Middle frontal gyrus (tissue), 1 donor: ENCODE data around the gene ANKRD27.
"Not testable (repeated sequence)": the region's sequence is repeated elsewhere in the genome, so short reads cannot be mapped to it uniquely, and the experiment has no call there.

ENCODE experiments used
- DNase-seq: peaks from one replicate; pipeline ENCODE4 v3.0.0-alpha.2; 2015; ENCODE audit warnings: low spot score; ENCODE audit errors: extremely low spot score

The ANKRD27 gene

DNA sequence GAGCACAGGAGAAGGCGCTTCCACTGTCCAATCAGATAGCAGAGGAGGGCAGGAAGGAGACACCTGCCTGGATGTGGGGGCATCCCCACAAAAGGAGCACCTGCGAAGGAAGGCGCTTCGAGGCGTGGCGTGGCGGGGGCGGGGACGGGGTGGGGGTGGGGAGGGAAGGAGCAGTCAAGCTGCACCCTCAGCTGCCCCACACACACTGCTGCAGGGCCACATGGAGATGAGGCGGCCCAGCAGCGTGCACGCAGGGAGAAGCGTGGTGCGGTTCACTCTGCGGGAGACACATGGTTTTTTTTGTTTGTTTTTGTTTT, 21.4 kb downstream of the ANKRD27 start:
- DNase-seq = no peak

DNA sequence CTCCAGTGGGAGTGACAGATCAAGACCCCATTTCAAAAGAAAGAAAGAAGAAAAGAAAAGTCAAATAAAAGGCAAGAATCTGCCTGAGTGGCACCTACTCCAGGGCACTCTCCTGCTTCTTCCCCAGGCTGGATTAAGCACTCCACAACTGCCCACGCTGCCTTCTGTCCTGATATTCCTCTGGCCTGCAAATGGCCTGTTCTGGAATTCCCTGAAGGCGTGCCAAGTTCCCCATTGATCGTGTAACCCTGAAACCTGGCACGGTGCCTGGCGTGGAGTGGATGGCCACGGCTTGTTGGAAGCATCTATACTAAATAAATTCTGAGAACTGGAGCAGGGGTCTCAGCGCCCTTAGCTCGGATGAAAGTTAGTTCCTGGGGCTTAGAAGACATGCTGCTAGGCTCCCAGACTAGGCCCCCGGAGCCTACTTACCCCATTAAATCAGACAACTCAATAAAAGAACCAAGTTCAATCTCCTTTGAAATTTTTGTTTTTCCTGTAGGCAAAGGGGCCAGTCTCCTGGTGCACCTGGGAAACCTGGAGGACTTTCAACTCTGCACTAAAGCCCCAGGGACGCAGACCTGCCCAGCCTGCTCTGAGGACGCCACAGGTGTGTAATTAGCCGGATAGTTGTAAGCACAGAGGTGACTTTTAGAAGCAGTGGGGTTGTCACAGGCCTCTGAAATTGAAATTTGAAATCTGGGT, 21.9 kb downstream of the ANKRD27 start:
- no peak for DNase-seq

DNA sequence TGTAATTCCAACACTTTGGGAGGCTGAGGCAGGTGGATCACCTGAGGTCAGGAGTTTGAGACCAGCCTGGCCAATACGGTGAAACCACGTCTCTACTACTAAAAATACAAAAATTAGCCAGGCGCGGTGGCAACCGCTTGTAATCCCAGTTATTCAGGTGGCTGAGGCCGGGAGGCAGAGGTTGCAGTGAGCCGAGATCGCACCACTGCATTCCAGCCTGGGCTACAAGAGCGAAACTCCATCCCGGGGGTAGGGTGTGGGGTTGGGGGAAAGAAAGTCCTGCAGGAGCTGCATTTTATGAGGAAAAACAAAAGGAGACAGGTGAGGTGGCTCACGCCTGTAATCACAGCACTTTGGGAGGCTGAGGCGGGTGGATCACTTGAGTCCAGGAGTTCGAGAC, 22.6 kb downstream of the ANKRD27 start:
- not testable (repeated sequence) for DNase-seq

DNA sequence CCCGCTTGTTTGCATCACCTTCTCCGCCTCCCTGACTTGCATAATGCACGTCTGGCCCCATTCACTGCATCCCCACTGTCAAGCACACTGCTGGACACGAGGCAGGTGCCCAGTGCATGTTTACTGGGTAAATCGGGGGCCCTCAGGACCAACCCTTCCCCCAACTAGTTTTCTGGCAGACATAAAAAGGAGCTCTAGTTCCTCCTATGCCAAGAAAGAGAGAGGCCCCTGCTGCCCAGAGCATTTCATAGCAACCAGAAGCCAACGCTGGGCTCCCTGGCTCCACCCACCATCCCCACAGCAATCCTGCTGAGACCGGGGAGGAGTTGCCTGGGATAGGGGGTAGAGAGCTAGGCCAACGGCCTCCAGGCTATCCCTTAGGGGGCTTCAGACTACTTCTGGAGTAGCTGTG, 23.2 kb downstream of the ANKRD27 start:
- DNase-seq = peak; percentile 12

DNA sequence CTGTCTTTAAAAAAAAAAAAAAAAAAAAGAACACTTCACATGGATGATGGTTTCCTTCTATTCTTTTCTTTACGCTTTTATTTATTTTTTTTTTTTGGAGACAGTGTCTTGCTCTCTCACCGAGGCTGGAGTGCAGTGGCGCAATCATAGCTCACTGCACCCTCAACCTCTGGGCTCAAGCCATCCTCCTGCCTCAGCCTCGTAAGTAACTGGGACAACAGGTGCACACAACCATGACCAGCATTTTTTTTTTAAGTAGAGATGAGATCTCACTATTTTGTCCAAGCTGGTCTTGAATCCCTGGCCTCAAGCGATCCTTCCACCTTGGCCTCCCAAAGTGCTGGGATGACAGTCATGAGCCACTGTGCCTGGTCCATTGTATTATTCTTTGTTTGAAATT, 24.3 kb downstream of the ANKRD27 start:
- no peak for DNase-seq

DNA sequence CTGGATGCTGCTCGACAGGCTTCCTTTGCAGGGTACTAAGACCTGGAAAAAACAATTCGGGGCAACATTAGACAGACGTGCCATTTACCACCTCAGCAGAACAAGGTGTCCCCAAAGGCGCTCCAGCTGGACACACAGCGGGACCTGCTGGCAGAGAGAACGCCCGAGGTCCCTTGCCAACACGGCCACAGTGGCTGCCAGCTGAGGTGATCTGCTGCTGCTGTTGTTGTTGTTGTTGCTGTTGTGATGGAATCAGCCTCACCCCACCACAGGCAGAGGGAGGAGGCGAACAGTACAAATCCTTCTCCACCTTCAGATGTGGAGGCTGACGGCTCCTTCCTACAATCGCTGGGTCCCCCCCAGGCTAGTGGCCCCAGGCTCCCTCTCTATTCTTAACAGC, 25.2 kb downstream of the ANKRD27 start:
- no peak for DNase-seq

DNA sequence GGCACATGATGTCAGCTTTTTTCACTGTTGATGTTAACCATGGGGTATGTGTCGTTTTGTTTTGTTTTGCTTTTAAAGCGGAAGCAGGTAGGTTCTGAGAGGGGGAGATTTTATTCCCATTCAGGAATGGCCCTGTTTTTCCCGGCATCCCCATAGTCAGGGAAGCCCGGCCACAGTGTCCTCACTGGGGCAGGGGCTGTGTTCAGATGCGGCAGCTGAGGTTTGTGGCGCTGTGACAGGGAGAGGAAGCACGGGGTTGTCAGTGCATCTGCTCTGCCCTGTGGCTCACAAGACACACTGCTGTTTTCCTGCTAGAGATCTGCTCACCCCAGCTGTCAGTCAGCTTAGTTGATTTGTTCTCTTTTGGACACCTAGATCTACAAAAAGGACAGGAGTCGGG, 27.6 kb downstream of the ANKRD27 start:
- no peak for DNase-seq

DNA sequence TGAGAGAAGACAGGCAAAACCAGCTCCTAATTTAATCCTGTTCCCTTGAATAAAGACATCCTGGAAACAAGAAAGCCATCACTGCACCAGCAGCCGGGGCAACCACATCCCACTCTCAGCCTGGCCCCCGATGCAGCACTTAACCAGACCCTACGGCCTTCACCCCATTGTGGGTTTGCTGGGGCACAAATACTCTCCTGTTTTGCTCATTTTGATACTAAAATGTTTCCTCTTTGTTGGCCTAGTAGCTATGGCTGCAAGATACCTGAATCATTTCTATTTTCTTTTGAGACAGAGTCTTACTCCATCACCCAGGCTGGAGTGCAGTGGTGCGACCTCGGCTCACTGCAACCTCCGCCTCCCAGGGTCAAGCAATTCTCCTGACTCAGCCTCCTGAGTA, 28.4 kb downstream of the ANKRD27 start:
- no peak for DNase-seq

DNA sequence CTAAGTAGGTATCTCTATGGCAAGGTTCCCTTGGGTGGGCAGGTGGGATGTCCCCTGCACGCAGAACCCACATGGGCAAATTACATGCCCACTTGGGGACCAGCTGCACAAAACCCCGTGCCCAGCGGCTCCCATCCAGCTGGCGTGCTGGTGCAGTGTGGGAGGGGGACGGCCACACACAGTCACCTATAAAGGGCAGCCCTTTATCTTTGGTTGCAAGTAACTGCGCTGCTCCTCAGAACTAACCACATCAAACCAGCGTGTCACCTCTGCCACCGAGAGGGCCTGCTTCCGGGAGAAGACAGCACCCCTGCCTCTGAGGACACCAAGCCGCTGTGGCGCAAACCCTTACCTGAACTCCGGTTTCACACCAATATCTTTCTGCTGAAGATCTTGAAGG, 32.2 kb downstream of the ANKRD27 start:
- DNase-seq = no peak

DNA sequence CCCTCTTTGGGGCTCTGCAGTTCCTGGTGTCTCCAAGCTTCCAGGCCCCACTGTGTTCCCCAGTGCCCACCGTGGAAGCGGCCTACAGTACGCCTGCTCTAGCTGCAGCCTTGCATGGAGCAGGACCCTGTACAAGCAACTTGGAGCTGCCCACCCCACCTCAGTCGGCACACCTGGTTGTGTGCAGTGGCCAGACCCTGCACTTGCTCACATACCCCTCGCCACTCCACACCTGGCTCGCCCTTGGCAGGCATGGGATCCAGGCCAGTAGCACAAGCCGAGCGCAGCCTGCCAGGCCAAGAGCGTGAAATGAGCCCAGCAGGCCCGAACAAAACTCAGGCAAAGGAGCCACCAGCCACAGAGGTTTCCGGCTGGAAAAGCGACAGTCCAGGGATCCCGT, 36.4 kb downstream of the ANKRD27 start:
- no peak for DNase-seq

DNA sequence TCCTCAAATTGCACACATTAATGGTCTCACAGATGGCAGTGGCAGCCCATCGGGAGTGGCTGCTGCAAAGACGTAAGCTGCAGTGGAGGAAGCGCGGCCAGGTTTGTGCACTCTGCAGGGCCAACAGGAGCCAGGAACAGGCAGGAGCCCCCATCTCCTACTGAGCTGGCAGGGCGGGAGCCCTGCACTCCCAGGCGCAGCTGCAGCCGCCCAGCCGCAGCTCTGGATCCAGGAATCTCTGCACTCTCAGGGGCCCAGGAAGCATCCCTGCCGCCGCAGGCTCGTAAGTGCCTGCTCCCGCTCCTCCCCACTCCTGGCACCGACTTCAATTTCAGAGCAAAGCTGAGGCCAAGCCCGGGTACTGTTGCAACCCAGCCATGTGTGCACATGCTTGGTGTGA, 37.5 kb downstream of the ANKRD27 start:
- DNase-seq = no peak

DNA sequence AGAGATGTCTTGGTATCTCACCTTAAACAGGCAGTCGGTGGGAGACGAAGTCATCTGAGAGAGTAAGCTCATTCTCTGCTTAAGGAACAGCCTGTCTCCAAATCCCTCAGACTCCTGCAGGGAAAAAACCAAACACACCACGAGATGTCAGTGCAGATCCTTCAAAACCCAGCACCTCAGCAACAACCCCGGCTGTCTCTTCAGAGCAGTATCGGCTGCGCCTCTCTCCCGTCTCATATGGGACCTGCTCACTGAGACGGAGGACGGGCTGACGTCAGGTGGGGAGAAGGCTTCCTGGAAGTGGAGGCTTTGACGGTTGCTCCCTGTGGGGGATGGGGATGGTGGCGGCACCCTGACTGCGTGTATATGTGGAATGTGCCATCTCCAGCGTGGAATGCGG, 43.6 kb downstream of the ANKRD27 start:
- DNase-seq = no peak

DNA sequence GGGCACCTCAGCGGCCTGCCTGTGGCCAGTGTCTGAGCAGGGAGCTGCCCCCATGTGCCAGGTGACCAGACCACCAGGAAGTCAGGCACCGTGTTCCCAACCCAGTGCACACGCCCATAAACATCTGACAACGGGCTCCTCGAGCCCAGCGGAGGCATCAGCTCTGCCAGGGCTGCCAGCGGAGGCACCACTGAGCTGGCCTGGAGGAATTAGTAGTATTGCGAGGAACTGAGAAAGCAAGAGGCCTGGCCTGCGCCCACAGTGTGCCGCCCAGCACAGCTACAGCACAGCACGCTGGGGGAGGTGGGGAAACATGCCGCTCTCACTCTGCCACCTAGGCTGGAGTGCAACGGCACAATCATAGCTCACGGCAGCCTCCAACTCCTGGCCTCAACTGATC, 44.6 kb downstream of the ANKRD27 start:
- no peak for DNase-seq

DNA sequence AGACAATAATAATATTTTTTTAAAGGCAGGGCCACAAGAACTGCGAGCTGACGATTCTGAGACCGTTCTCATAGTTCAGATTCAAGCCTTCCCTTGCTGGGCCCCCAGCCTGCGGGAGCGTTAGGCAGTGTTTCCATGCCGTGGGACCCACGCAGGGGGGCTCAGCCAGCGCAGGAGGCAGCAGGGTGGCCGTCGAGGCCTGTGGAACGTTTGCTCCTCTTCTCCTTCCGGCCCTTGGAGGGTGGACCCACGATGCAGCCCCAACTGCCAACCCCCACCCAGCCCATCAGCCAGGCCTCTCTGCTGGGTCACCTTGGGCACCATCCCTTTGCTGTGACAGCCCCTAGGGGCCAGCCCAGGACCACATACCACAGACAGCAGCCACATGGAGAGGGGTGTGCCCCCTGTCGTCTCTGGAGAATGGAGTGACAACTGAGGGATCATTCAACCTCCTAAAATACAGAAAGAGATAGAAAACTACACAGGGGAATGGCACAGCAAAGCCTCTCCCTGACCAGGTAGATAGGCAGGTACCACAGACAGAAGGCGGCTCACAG, 47.2 kb downstream of the ANKRD27 start:
- no peak for DNase-seq

DNA sequence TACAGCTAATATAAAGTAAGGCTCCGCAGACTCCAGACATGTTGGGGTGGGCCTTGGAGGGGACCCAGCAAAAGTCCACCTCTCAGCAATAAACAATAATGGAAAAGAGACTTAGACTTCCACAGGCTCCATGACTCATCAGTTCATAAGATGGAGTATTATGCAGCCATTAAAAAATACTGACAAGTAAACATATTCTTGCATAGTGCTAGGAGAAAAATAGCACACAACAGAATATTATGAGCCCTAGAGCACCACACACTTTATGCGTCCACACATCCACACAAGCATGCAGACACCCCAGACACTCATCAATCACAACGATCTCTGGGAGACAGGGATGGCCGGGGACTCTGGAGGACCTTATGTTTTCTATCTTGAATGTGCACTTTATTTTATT, 48.0 kb downstream of the ANKRD27 start:
- DNase-seq = no peak

DNA sequence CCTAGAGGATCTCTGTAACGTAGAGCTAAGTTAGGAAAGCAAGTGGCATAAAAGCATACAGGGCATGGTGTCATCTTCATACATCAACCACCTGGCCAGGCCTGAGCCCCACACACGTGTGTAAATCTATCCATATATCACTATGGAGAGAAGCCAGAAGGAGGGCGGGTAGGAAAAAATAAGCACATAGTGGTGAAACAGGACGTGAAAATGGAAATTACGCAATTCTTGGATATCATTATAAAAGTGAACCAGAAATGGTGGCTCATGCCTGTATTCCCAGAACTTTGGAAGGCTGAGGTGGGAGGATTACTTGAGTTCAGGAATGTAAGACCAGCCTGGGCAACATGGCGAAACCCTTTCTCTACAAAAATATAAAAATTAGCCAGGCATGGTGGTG, 50.6 kb downstream of the ANKRD27 start:
- DNase-seq = no peak

DNA sequence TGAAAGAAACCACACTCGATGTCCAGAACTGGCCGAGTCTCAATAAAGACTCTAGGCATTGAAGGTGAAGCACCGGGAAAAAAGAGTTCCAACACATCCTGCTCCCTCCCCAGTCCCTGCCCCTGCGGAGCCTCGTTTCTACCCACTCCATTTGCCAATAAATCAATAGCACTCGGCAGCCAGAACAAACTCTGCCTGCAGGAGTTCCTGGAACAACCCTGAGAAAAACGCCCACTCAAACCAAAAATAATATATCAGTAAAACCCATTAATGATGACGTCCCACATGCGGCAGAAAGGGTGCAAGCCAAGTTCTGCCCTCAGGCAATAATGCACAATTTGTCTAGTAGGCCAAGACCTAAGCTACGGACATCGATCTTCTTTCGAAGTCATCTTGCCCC, 53.0 kb downstream of the ANKRD27 start:
- no peak for DNase-seq

DNA sequence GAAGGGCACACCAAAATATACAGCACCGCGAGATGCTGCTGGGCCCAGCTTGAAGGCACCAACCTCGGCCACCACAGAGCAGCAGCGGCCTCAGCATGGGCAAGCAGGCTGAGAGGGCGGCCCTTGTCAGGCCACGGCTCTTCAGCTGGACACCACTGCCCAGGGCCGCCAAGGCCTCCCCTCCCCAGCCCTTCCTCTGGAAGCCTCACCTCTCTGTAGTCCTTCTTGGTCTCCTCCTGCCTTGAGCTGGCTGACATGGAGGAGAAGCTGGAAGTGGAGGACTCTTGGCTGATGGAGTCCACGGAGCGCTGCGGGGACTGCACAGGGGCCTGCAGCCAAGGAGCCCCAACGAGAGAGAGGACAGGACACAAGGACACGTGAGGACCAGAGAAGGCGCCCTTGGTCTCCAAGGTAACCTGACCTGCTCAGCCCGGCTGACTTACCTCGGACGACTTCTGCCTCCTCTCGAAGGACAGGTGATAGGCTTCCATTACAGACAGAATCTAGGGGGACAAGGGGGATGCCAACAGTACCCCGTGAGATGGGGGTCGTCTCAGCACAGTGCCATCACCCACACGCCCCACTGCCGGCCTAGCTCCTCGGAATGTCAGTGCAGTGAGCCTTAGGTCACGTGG, 55.8 kb downstream of the ANKRD27 start:
- DNase-seq = no peak

DNA sequence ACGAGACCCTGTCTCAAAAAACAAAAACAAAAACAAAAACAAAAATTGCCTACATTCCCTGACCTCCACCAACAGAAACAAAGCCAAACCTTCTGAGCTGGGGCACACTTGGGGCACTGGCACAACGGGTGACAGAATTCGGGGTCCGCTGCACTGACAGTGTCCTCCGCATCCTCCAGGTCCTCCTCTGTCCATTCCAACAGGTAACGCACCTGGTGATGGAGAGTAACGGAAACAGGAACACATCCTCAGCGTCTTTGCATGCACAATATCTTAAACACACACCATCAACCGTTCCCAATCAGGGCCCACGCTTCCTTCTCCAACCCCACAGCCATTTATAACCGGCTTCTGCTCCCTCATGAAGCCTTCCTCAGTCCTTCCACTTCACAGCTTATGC, 59.4 kb downstream of the ANKRD27 start:
- no peak for DNase-seq

DNA sequence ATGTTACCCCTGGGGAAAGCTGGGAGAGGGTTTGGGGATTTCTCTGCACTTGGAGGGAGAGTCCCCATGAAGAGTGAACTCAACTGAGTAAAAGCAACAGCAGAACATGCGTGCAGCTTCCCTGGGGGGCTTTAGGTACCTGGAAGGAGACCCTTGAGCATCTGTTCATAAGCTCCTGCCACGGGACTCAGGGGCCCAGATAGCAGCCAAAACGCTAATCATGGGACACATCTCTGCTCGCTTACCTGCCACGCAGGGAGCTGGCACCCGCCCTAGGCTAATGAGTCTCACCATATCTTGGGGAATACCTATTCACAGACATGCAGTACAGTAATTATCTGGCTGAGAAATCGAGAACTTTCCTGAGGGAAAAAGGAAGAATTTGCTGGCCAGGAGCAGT, 60.1 kb downstream of the ANKRD27 start:
- no peak for DNase-seq

DNA sequence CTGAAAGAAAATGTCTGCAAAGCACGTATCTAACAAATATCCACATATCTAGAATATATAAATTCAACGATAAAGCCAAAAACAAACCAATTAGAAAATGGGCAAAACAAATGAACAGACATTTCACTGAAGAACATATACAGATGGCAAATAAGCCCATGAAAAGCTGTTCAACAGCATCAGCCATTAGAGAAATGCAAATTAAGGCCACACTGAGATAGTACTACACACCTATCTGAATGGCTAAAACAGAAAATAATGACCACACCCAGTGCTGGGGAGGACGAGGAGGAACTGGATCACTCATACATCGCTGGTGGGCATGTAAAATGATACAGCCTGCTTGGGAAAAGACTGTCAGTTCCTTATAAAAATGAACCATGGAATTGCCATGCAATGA, 62.0 kb downstream of the ANKRD27 start:
- no peak for DNase-seq

DNA sequence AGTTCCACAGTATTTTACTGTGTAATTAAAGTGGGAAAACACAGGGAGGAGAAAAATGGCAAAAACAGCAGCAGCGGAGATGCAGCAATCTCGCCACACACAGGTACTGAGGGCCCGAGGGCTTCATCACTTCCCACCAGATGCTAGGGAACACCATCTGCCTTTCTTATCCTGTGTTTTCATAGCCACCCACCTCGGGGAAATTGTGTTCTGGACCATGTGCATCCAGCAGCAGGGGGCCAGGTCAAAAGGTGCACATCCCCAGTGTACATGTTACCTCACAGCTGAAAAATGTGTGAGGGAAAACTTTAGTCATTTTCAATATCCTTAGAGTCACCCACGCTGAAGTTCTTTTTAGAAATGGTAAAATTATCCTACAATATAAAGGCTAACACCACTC, 63.8 kb downstream of the ANKRD27 start:
- no peak for DNase-seq

DNA sequence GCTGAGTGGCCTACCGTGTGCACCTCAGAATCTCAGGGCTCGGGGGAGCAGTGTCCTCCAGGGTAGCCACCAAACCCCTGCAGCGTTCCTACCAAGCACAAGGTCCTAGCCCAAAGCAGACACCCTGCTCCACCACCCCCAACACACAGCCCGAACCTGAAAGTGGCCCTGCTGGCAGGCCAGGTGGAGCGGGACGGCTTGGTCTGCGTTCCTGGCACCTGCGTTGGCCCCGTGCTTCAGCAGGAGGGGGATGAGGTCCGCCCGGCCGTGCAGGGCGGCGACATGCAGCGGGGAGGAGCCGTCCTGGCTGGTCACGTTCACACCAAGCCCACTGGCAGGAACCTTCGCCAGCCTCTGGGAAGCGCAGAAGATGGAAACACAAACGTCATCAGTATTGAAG, 67.5 kb downstream of the ANKRD27 start:
- no peak for DNase-seq
